BLaER1 treated with 17β-estradiol and CSF1 and Interleukin-3, amounts not matched to agents 10 nM and 100 nM (cell line): ENCODE measurements around the gene WNT11.

Experiments
- H3K27ac ChIP-seq, 11 experiments: shearing (Covaris generic); formaldehyde crosslinking; 2 replicates each; pipeline ENCODE4 v1.8.1; 2022
- H3K27me3 ChIP-seq, 11 experiments: shearing (Covaris generic); formaldehyde crosslinking; 2 replicates each; pipeline ENCODE4 v1.8.1; 2022
- H3K36me3 ChIP-seq, 11 experiments: shearing (Covaris generic); formaldehyde crosslinking; 2 replicates each; pipeline ENCODE4 v1.8.1; 2022
- H3K4me1 ChIP-seq, 10 experiments: shearing (Covaris generic); formaldehyde crosslinking; 2 replicates each; pipeline ENCODE4 v1.8.1; 2022
- H3K4me2 ChIP-seq, 11 experiments: shearing (Covaris generic); formaldehyde crosslinking; 2 replicates each; pipeline ENCODE4 v1.8.1; 2022
- H3K4me3 ChIP-seq, 10 experiments: shearing (Covaris generic); formaldehyde crosslinking; 2 replicates each; pipeline ENCODE4 v1.8.1; 2022
- H3K9ac ChIP-seq, 11 experiments: shearing (Covaris generic); formaldehyde crosslinking; 2 replicates each; pipeline ENCODE4 v1.8.1; 2022
- H3K9me3 ChIP-seq, 11 experiments: shearing (Covaris generic); formaldehyde crosslinking; replicated peaks in 1 of 11; 2 replicates each; pipeline ENCODE4 v1.8.1; 2022
- H4K20me1 ChIP-seq, 11 experiments: shearing (Covaris generic); formaldehyde crosslinking; 2 replicates each; pipeline ENCODE4 v1.8.1; 2022
- Cebpa-rat ChIP-seq, 11 experiments: shearing (Covaris generic); IDR thresholded peaks; 2 replicates each; pipeline ENCODE4 v1.8.1; 2022

The WNT11 gene

GRCh38 chr11:76152086-76152681 lies 54.1 kb downstream of the WNT11 start:
- Histone ChIP-seq H3K4me2 (peak overlapping the region; percentile 85 to 98 (median 94)), H3K27me3 (peaks cover 0 to 9% (median 0%) of the 10 kb centered on the region in 11 experiments; a peak in 1 of 22 replicates), H4K20me1 (no peaks in the 10 kb centered on the region; a peak in 1 of 22 replicates), H3K27ac (peak overlapping the region in 2 of 11 experiments; percentile 28 to 35; a peak in 2 of 22 replicates), H3K9ac (peak overlapping the region; percentile 52 to 76 (median 68)), H3K4me1 (peaks cover 10 to 24% (median 18%) of the 10 kb centered on the region in 10 experiments), H3K36me3 (no peaks in the 10 kb centered on the region), H3K4me3 (peak overlapping the region; percentile 51 to 70 (median 57)), H3K9me3 (no peaks in the 10 kb centered on the region)
- TF ChIP-seq Cebpa-rat (IDR thresholded peaks at IDR 0.05): no peak

- Histone ChIP-seq H3K9ac (peak overlapping the region in 4 of 11 experiments; percentile 67 to 73 (median 72); a peak in 2 of 22 replicates), H3K4me2 (peak overlapping the region; percentile 85 to 98 (median 94)), H3K4me3 (0 out of 20 replicates have a peak overlapping the region, but pooled peaks of 1 of the 10 experiments have one; percentile 57)
These were observed 54.7 kb downstream of the WNT11 start for GRCh38 chr11:76151556-76152085.

DNA sequence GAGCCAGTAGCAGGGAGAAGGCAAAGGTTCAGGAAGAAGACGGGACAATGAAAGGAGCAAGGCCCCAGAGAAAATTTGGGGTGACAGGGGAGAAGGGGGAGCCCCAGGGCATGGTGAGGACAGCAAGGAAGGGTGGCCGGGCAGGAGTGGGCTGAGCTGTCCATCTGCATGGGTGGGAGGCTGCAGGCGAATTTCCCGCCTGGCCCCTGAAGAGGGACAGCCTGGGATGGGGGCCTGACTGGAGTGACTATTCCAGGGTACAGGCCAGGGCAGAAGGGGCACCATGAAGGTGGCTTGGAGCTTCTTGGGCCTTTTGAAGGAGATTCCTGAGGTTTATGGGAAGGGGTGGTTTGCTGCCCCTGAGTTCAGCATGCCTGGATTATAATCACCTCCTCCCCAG lies 56.2 kb downstream of the WNT11 start:
- no peak overlapping the region for H3K4me2 ChIP-seq
- no peak overlapping the region for H3K4me3 ChIP-seq
- H3K9ac ChIP-seq: no peak overlapping the region
- no peak overlapping the region for H3K27ac ChIP-seq
- H3K4me1 ChIP-seq: peaks cover 10 to 24% (median 18%) of the 10 kb centered on the region in 10 experiments
- H3K27me3 ChIP-seq: peaks cover 0 to 9% (median 0%) of the 10 kb centered on the region in 11 experiments; a peak in 1 of 22 replicates
- no peak for TF ChIP-seq Cebpa-rat (IDR thresholded peaks at IDR 0.05)
- H3K9me3 ChIP-seq: no peaks in the 10 kb centered on the region
- no peaks in the 10 kb centered on the region; a peak in 1 of 22 replicates for H4K20me1 ChIP-seq
- H3K36me3 ChIP-seq: no peaks in the 10 kb centered on the region

More at GRCh38 chr11:76151556-76152085, 54.7 kb downstream of the WNT11 start:
- Histone ChIP-seq H3K9me3 (no peaks in the 10 kb centered on the region), H3K27me3 (peaks cover 0 to 9% (median 0%) of the 10 kb centered on the region in 11 experiments; a peak in 1 of 22 replicates), H4K20me1 (no peaks in the 10 kb centered on the region; a peak in 1 of 22 replicates), H3K36me3 (no peaks in the 10 kb centered on the region), H3K27ac (no peak overlapping the region), H3K4me1 (peaks cover 10 to 24% (median 18%) of the 10 kb centered on the region in 10 experiments)
- TF ChIP-seq Cebpa-rat (IDR thresholded peaks at IDR 0.05): no peak

DNA sequence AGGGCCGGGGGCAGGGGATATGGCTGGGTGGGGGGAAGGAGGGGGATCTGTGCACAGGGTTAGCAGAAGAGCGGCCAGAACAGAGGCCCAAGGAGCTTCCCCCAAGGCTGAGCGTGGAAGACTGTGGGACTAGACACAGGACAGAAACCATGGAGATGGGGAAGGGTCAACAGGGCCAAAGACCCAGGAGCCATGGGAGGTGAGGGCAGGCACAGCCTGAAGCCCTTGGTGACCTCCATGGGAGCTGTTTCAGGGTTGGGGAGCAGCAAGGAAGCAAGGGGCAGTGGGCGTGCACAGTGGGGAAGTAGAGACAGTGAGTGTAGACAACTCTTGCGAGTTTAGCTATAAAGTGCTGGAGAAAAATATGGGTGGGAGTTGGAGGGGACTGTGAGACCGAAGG lies 56.6 kb downstream of the WNT11 start:
- H3K27ac ChIP-seq: no peak overlapping the region
- no peaks in the 10 kb centered on the region for H3K9me3 ChIP-seq
- H3K4me1 ChIP-seq: peaks cover 10 to 24% (median 18%) of the 10 kb centered on the region in 10 experiments
- H4K20me1 ChIP-seq: no peaks in the 10 kb centered on the region; a peak in 1 of 22 replicates
- no peak overlapping the region for H3K9ac ChIP-seq
- no peak overlapping the region for H3K4me3 ChIP-seq
- H3K27me3 ChIP-seq: peaks cover 0 to 9% (median 0%) of the 10 kb centered on the region in 11 experiments; a peak in 1 of 22 replicates
- H3K36me3 ChIP-seq: no peaks in the 10 kb centered on the region
- no peak for TF ChIP-seq Cebpa-rat (IDR thresholded peaks at IDR 0.05)
- no peak overlapping the region for H3K4me2 ChIP-seq

- H3K9me3 ChIP-seq: no peaks in the 10 kb centered on the region
- peaks cover 10 to 24% (median 18%) of the 10 kb centered on the region in 10 experiments for H3K4me1 ChIP-seq
- no peak overlapping the region for H3K4me3 ChIP-seq
- H3K4me2 ChIP-seq: no peak overlapping the region
- H3K27me3 ChIP-seq: peaks cover 0 to 9% (median 0%) of the 10 kb centered on the region in 11 experiments; a peak in 1 of 22 replicates
- TF ChIP-seq Cebpa-rat (IDR thresholded peaks at IDR 0.05): no peak
- no peak overlapping the region for H3K27ac ChIP-seq
- no peak overlapping the region for H3K9ac ChIP-seq
- no peaks in the 10 kb centered on the region for H3K36me3 ChIP-seq
- H4K20me1 ChIP-seq: no peaks in the 10 kb centered on the region; a peak in 1 of 22 replicates
These were observed 57.2 kb downstream of the WNT11 start for GRCh38 chr11:76148941-76149613.

DNA sequence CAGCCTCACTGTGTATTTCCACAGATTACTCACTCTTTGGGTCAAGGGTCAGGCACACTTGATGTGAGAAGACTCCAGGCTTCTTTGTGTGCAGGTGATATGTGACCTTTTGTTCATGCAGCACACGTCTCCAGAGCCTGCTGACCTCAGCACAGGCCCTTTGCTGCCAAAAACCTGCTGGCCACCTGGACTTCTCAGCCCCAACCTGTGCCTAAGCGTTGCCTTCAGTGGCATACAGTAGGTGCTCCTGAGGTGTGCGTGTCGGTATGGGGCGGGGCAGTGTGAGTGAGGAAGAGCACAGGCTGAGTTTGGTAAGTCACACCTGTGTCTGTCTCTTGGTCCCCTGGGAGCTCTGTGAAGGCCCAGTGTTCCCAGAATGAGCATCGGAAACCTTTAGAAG lies 58.1 kb downstream of the WNT11 start:
- H3K27ac ChIP-seq: no peak overlapping the region
- H3K9ac ChIP-seq: no peak overlapping the region
- H3K9me3 ChIP-seq: no peaks in the 10 kb centered on the region
- no peaks in the 10 kb centered on the region; a peak in 1 of 22 replicates for H4K20me1 ChIP-seq
- no peak for TF ChIP-seq Cebpa-rat (IDR thresholded peaks at IDR 0.05)
- H3K4me3 ChIP-seq: no peak overlapping the region
- peaks cover 8 to 18% (median 15%) of the 10 kb centered on the region in 10 experiments for H3K4me1 ChIP-seq
- peaks cover 0 to 4% (median 2%) of the 10 kb centered on the region in 11 experiments; a peak in 10 of 22 replicates for H3K36me3 ChIP-seq
- no peak overlapping the region for H3K4me2 ChIP-seq
- peaks cover 0 to 8% (median 0%) of the 10 kb centered on the region in 11 experiments; a peak in 1 of 22 replicates for H3K27me3 ChIP-seq

DNA sequence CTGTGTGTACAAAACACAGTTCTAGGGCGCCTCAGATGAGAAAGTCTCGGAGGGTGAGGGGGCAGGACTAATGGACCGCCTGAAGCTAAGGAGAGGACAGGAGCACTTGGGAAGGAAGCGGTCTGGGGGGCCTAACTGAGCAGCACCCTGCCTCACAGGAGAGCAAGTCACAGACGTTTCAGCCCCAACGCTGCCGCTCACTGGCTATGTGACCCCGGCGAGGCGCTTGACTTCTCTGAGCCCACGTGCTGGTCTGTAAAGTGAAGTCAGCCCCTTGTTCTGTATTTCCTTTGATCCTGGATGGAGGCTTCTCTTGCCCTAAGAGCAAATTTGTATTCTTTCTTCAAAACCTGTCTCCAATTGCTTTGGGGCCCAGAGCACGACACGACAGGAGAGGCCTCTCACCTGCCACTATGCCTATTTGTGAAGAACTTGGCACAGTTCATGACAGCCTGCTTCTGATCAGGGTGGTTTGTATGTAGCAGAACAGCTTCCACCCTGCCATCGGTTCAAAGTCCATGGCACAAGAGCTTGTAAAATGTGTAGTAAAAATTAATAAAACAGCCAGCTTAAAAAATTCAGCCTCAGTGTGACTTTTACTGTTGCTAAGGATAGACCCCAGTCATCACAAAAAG lies 59.1 kb downstream of the WNT11 start:
- Histone ChIP-seq H3K36me3 (peaks cover 7 to 14% (median 13%) of the 10 kb centered on the region in 11 experiments; a peak in 17 of 22 replicates), H3K9ac (no peak overlapping the region), H3K4me2 (no peak overlapping the region), H3K9me3 (no peaks in the 10 kb centered on the region), H3K4me3 (no peak overlapping the region), H4K20me1 (no peaks in the 10 kb centered on the region; a peak in 2 of 22 replicates), H3K27me3 (no peaks in the 10 kb centered on the region), H3K4me1 (peaks cover 0 to 9% (median 5%) of the 10 kb centered on the region in 10 experiments; a peak in 14 of 20 replicates), H3K27ac (no peak overlapping the region)
- no peak for TF ChIP-seq Cebpa-rat (IDR thresholded peaks at IDR 0.05)

DNA sequence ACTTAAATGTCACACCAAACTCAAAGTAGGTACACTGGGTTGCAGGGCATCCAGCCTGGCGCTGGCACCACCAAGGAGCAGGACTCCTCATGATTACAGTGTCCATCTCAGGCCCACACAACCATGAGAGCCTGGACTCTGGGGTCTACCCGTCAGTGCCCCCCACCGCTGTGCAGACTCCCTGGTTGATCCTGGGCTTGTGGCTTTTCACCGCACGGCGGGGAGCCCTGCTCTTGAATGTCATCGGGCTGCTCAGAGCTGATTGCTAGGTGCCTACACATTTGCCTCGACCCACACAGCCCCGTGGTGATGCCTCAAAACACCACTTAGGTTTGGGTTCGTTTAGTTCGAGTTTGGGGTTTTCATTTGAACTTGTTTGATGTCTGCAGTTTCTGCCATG lies 63.0 kb downstream of the WNT11 start:
- Histone ChIP-seq H3K4me1 (peaks cover 0 to 15% (median 11%) of the 10 kb centered on the region in 10 experiments; a peak in 12 of 20 replicates), H3K9me3 (no peaks in the 10 kb centered on the region), H4K20me1 (no peaks in the 10 kb centered on the region; a peak in 1 of 22 replicates), H3K27me3 (no peaks in the 10 kb centered on the region), H3K4me3 (no peak overlapping the region), H3K4me2 (no peak overlapping the region), H3K36me3 (peaks cover 27 to 35% (median 32%) of the 10 kb centered on the region in 11 experiments), H3K27ac (no peak overlapping the region), H3K9ac (no peak overlapping the region)
- no peak for TF ChIP-seq Cebpa-rat (IDR thresholded peaks at IDR 0.05)
